Skeletal muscle satellite cell (primary cell): Measurements from ENCODE around the gene SLC9A7.

Experiments used
- H3K27me3 ChIP-seq: 2 replicates; pipeline ENCODE4 v1.7.0; 2013; ENCODE audit warnings: low read length; ENCODE audit not compliant: control insufficient read depth, insufficient read depth
- H3K36me3 ChIP-seq: 2 replicates; pipeline ENCODE4 v1.7.0; 2013; ENCODE audit warnings: mild to moderate bottlenecking, control low read depth, low read length; ENCODE audit not compliant: insufficient read depth
- H3K4me1 ChIP-seq: 2 replicates; pipeline ENCODE4 v1.7.0; 2013; ENCODE audit warnings: low read length; ENCODE audit not compliant: control insufficient read depth, insufficient read depth
- H3K4me2 ChIP-seq: 2 replicates; pipeline ENCODE4 v1.7.0; 2013; ENCODE audit warnings: mild to moderate bottlenecking, low read length
- H3K4me3 ChIP-seq: 2 replicates; pipeline ENCODE4 v1.7.0; 2013; ENCODE audit warnings: low read length
- H3K9ac ChIP-seq: 2 replicates; pipeline ENCODE4 v1.7.0; 2013; ENCODE audit warnings: mild to moderate bottlenecking, low read depth, low read length, moderate library complexity
- H3K9me3 ChIP-seq: replicated peaks from 2 replicates; pipeline ENCODE4 v1.7.0; 2013; ENCODE audit warnings: mild to moderate bottlenecking, control low read depth, low read length

The SLC9A7 gene

DNA sequence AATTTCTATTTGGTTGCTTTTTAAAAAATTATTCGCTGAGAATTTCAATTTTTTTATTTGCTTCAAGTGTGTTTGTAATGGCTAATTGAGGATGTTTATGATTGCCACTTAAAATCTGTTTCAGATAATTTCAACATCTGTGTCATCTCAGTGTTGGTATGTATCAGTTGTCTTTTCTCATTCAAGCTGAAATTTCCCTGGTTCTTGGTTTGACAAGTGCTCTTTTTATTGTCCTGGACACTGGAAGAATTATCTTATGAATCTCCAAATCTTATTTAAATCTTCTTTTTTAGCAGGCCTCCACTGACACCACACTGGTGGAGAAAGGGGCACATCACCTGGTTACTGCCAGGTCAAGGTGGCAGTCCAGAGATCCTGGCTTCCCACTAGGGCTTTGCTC lies 163.8 kb downstream of the SLC9A7 start:
- Histone ChIP-seq H3K36me3 (no peaks in the 10 kb centered on the region), H3K4me3 (no peak overlapping the region), H3K9ac (no peak overlapping the region), H3K4me2 (no peak overlapping the region), H3K27me3 (no peaks in the 10 kb centered on the region), H3K4me1 (peaks cover 11% of the 10 kb centered on the region), H3K9me3 (no peaks in the 10 kb centered on the region)

DNA sequence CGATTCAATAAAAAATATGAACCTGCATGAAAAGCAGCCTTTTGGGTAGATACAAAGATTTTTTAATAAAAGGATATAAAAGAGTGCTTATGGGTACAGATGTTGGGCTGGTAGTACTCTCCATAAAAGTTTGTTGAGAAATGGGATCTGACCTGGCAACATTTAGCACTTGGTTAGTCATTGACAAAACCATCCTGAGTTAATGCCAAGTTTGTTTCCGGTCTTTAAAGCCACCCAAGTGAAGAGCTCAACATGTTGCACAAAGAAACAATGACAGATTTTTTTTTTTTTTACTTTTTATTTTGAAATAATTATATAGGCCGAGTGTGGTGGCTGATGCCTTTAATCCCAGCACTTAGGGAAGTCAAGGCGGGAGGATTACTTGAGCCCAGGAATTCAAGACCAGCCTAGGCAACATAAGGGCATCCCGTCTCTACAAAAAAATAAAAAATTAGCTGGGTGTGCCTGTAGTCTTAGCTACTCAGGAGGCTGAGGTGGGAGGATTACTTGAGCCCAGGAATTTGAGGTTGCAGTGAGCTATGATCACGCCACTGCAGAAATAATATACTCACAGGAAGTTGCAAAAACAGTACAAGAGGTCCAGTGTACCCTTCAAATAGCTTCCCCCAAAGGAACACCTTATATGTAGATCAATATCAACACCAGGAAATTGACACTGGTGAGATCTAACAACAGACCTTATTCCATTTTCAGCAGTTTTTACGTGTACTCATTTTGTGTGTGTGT lies 168.8 kb downstream of the SLC9A7 start:
- Histone ChIP-seq H3K9me3 (no peaks in the 10 kb centered on the region), H3K9ac (peak overlapping the region; percentile 7), H3K4me1 (peaks cover 36% of the 10 kb centered on the region)

DNA sequence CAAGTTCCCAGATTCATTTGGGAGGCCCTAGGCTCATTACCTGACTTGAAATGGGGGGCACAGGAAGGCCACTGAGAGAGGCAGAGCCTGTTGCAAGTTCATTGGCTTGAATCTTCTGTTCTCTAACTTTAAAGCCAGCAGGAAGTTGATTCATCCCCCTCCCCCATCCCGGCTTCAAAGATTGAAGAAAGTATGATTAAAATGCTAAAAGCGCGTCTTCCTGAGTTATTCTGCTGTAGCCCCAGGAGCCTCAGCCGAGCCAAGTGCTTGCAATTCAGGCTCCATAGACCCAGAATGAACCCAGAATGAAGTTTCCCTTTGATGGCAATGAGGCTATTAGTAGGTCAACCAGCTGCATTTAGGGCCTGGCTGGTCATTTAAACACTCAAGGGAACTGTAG lies 170.7 kb downstream of the SLC9A7 start:
- H3K4me3 ChIP-seq: peak overlapping the region; percentile 40
- peaks cover 53% of the 10 kb centered on the region for H3K4me1 ChIP-seq

More for the DNA sequence above, 168.8 kb downstream of the SLC9A7 start:
- Histone ChIP-seq H3K27me3 (no peaks in the 10 kb centered on the region), H3K4me3 (no peak overlapping the region), H3K4me2 (peak overlapping the region; percentile 11), H3K36me3 (no peaks in the 10 kb centered on the region)

DNA sequence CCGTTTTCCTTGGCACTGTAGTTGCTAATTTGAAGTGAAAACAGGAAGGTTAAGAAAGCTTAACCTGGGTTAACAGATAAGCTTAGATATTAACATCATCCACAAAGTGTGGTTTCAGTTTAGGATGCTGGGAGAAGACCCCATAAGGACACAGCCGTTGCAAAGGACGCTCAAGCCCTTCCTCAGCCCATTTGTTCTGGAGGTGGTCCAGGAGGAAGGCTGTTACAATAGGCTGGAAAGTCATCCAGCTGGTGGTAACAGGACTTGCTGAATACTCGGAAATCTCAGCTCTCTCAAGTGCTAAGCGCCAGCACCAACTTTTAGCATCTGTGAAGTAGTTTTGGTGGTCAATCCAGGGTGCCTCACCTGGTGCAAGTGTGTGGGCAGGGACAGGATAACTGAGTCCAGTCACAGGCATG lies 171.2 kb downstream of the SLC9A7 start:
- H3K4me1 ChIP-seq: peaks cover 55% of the 10 kb centered on the region
- H3K27me3 ChIP-seq: no peaks in the 10 kb centered on the region
- peak overlapping the region; percentile 65 for H3K4me2 ChIP-seq
- H3K9me3 ChIP-seq: no peaks in the 10 kb centered on the region
- peak overlapping the region; percentile 58 for H3K9ac ChIP-seq
- H3K4me3 ChIP-seq: peak overlapping the region; percentile 40
- H3K36me3 ChIP-seq: no peaks in the 10 kb centered on the region

More for the DNA sequence above, 170.7 kb downstream of the SLC9A7 start:
- peak overlapping the region; percentile 65 for H3K4me2 ChIP-seq
- no peaks in the 10 kb centered on the region for H3K9me3 ChIP-seq
- H3K27me3 ChIP-seq: no peaks in the 10 kb centered on the region
- no peaks in the 10 kb centered on the region for H3K36me3 ChIP-seq
- peak overlapping the region; percentile 58 for H3K9ac ChIP-seq

DNA sequence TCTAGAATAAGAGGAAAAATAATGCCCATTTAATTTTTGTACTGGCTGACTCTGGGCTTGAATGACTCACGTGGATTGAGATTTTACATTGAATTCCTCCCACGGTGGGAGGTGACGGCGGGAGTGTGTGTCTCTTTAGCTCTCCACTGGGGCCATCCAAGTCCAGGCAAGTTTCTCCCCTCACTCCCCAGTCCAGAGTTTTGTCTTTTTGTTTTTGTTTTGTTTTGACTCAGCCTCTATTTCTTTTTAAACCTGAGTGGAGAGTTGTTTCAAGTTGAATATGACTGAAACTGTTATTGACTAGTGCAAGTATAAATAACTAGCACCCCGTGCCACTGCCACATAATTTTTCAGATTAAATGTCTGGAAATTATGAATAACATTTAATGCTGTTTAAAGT lies 171.8 kb downstream of the SLC9A7 start:
- Histone ChIP-seq H3K4me2 (peak overlapping the region; percentile 65), H3K9me3 (no peaks in the 10 kb centered on the region), H3K36me3 (no peaks in the 10 kb centered on the region), H3K4me1 (peaks cover 60% of the 10 kb centered on the region), H3K27me3 (no peaks in the 10 kb centered on the region), H3K9ac (peak overlapping the region; percentile 58), H3K4me3 (peak overlapping the region; percentile 40)

DNA sequence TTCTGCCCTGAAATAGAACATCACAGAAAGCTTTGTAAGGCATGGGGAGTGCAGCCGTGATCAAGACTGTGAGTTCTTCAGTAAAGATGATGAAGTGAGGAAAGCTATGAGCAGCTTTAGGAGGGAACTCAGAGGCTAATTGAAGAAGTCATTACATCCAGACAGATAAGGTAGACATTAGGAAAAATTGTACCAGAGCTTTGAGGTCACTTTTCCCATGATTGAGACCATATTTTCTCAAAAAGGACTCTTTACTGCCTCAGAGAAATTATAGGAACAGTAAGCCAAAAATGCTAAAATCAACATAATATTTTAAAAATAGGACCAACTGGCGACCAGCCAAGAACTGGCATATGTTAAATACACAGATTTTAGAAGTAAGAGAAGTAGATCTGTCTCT lies 174.2 kb downstream of the SLC9A7 start:
- H3K4me3 ChIP-seq: no peak overlapping the region
- peaks cover 57% of the 10 kb centered on the region for H3K4me1 ChIP-seq
- no peaks in the 10 kb centered on the region for H3K27me3 ChIP-seq
- no peak overlapping the region for H3K4me2 ChIP-seq
- H3K9me3 ChIP-seq: no peaks in the 10 kb centered on the region
- no peaks in the 10 kb centered on the region for H3K36me3 ChIP-seq
- peak overlapping the region; percentile 16 for H3K9ac ChIP-seq

DNA sequence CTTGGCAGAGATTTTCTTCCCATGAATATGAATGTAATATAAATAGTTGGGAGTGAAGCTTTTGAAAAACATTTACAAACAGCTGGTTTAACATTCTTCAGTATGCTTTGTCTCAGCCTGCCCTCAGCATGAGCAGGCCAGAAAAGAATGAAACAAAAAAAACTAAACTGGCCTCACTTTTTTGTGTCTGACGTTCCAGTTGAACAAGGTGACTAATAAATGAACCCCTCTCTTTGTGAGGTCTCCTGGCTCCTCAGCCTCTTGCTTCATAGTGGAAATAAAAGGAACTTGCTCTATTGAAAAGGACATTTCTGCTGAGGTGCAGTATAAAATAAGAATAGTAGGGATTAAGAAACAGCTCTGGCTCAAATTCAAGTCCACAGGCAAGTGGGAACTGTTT lies 176.0 kb downstream of the SLC9A7 start:
- H3K4me2 ChIP-seq: peak overlapping the region; percentile 78
- no peaks in the 10 kb centered on the region for H3K27me3 ChIP-seq
- peaks cover 47% of the 10 kb centered on the region for H3K4me1 ChIP-seq
- H3K36me3 ChIP-seq: no peaks in the 10 kb centered on the region
- H3K9me3 ChIP-seq: no peaks in the 10 kb centered on the region
- H3K4me3 ChIP-seq: peak overlapping the region; percentile 25
- H3K9ac ChIP-seq: peak overlapping the region; percentile 95

DNA sequence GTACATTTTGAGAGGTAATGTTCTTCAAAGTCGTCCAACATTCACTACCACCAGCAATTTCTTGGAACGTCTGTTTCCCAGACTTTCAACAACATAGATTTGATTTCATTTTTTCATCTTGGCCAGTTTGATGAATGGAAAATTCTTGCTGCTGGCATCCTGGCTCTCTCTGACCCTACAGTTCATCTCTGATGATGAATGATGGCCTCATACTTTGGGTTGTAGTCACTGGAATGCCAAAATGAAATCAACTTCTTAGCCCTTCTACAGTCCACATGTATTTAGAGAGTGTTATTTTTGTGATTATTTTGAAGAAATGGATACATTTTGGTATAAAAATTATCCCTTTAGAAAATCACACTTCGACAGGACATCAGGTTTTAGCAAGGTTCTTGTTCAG lies 176.6 kb downstream of the SLC9A7 start:
- peak overlapping the region; percentile 78 for H3K4me2 ChIP-seq
- H3K9ac ChIP-seq: peak overlapping the region; percentile 95
- peaks cover 47% of the 10 kb centered on the region for H3K4me1 ChIP-seq
- H3K27me3 ChIP-seq: no peaks in the 10 kb centered on the region
- H3K36me3 ChIP-seq: no peaks in the 10 kb centered on the region
- H3K9me3 ChIP-seq: no peaks in the 10 kb centered on the region
- peak overlapping the region; percentile 51 for H3K4me3 ChIP-seq

DNA sequence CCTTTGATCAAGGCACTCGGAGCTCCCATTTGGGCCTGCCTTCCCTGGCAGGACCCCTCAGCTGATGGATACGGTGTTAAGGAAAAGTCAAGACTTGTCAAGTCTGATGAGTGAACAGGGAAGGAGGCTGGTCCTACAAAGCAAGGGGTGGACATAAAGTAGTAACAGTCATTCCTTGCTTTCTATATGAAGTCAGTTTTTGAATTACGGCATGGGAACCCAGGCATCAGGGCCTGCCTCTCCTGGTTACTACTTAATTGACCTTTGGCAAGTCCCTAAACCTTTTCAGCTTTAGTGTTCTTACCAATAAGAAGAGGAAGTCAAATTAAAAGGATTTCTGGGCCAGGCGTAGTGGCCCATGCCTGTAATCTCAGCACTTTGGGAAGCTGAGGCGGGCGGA lies 178.3 kb downstream of the SLC9A7 start:
- Histone ChIP-seq H3K4me3 (no peak overlapping the region), H3K9ac (no peak overlapping the region), H3K4me1 (peaks cover 42% of the 10 kb centered on the region), H3K36me3 (no peaks in the 10 kb centered on the region), H3K27me3 (no peaks in the 10 kb centered on the region), H3K4me2 (no peak overlapping the region), H3K9me3 (no peaks in the 10 kb centered on the region)

DNA sequence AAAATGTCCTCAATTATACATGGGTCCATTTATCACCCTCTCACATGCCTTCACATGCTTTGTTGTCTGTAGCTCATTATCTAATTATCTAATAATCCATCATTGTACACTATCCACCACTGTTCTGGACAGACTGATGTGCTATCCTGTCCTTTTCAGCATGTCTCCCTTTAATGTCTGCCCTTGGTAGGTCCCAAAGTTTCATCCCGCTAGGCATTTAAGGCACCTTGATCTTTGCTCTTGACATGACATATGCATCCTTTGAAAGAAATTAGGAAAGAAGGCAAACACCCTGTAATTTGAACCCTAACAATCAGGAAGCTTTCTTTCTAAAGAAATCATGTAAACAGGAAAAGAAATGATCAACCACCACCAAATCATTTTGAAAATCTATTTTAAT lies 179.7 kb downstream of the SLC9A7 start:
- no peaks in the 10 kb centered on the region for H3K9me3 ChIP-seq
- peaks cover 37% of the 10 kb centered on the region for H3K4me1 ChIP-seq
- no peaks in the 10 kb centered on the region for H3K36me3 ChIP-seq
- H3K4me2 ChIP-seq: no peak overlapping the region
- H3K9ac ChIP-seq: no peak overlapping the region
- H3K27me3 ChIP-seq: no peaks in the 10 kb centered on the region
- H3K4me3 ChIP-seq: no peak overlapping the region

DNA sequence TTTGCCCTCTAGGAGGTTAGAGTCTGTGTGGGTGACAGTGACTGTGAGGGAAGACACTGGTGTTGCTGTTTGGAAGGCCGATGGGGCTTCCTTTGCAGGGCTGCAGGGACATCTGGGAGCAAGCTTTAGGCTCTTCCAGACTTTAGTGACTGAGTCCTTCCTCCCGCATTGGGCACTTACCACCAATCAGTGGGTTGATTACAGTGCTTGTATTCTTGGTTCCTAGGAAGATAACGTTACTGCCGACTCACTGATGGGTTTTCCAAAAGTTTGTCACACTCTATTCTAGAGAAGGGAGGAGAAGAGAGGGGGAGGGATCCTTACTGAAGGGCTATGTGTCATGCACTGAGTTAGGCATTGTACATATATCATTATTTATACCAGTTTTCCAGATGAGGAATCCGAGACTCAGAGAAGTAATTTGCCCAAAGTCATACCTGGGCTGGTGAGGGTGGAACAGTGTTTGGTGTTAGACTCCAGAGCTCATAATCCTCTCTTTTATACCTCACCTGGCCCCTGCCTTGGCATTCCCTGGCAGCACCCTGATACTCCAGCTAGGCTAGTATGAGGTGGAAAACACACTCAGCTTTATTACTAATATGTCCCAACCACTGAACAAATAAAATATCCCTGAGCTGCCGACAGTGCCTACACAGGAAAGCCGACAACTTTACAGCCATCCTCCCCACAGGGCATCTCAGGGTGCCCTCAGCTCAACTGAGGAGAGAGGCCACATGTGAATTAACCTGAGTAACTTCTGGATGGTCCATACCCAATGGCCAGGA lies 181.5 kb downstream of the SLC9A7 start:
- H3K4me2 ChIP-seq: peak overlapping the region; percentile 86
- H3K4me3 ChIP-seq: peak overlapping the region; percentile 41
- peaks cover 23% of the 10 kb centered on the region for H3K4me1 ChIP-seq
- no peaks in the 10 kb centered on the region for H3K27me3 ChIP-seq
- no peaks in the 10 kb centered on the region for H3K36me3 ChIP-seq
- peak overlapping the region; percentile 69 for H3K9ac ChIP-seq
- no peaks in the 10 kb centered on the region for H3K9me3 ChIP-seq
